ENCODE data around the gene OR2AT4. TPM values are rescaled to one million over a fixed set of nuclear protein-coding genes. Genes with fewer than 3 reads are reported as not detected.
A peak's percentile ranks its signal among the peaks of the same experiment; 100 is the strongest.
"Not testable (repeated sequence)": the region's sequence is repeated elsewhere in the genome, so short reads cannot be mapped to it uniquely, and the experiment has no call there.

The OR2AT4 gene
- total RNA-seq, 1 donor from 2014 or later: not detected

DNA sequence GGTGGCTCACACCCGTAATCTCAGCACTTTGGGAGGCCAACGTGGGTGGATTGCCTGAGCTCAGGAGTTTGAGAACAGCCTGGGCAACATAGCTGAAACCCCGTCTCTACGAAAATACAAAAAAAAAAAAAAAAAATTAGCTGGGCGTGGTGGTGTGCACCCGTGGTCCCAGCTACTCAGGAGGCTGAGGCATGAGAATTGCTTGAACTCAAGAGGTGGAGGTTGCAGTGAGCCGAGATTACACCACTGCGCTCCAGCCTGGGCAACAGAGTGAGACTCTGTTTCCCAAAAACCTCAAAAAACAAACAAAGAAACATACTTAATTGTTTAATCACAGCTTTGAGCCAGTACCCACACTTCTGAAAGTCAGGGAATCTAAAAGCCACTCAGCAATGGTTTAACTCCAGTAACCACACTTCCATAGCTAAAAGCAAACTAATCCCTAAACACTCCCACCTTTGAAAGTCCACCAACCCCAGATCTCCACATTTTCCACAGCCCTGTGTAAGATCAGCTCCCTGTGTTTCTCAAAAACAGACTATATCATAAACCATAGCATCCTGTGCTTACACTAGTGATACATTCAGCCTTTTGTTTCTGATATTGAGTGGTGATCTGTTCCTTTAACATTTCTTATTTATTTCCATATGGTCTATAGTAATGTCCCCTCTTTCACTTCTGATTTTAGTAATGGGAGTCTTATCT is 4.9 kb upstream of the OR2AT4 start:
- Histone ChIP-seq H3K9me3 (no peaks in the 10 kb centered on the region), H3K27ac (no peak overlapping the region), H3K4me1 (no peaks in the 10 kb centered on the region), H3K36me3 (no peaks in the 10 kb centered on the region), H3K4me3 (no peak overlapping the region), H3K27me3 (no peaks in the 10 kb centered on the region)
- DNase-seq: no peak
- ATAC-seq: no peak
- TF ChIP-seq, protein P1, sequence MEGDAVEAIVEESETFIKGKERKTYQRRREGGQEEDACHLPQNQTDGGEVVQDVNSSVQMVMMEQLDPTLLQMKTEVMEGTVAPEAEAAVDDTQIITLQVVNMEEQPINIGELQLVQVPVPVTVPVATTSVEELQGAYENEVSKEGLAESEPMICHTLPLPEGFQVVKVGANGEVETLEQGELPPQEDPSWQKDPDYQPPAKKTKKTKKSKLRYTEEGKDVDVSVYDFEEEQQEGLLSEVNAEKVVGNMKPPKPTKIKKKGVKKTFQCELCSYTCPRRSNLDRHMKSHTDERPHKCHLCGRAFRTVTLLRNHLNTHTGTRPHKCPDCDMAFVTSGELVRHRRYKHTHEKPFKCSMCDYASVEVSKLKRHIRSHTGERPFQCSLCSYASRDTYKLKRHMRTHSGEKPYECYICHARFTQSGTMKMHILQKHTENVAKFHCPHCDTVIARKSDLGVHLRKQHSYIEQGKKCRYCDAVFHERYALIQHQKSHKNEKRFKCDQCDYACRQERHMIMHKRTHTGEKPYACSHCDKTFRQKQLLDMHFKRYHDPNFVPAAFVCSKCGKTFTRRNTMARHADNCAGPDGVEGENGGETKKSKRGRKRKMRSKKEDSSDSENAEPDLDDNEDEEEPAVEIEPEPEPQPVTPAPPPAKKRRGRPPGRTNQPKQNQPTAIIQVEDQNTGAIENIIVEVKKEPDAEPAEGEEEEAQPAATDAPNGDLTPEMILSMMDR (IDR thresholded peaks at IDR 0.05): no peak
- intact Hi-C loops (cut with DNase I): no loop called here

DNA sequence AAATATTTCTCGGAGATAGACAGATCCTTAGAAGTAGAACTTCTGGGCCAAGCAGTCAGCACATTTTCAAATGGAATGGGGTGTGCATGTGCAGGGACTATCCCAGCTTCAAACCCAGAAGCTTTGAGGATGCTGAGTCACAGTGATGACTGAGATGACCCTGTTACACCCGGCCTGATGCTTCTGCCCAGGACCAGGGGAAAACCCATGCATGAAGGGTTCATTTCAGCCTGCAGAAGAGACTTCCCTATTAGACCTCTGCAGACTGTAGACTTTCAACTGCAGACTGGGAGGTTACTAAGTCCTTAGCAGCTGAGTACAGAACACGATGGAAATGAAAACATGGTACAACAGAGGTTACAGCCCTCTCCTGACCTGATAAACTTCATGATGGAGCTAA is 3.6 kb upstream of the OR2AT4 start:
- intact Hi-C loops (cut with DNase I): no loop called here
- H3K4me3 ChIP-seq: no peak overlapping the region
- ATAC-seq: peak; percentile 45
- DNase-seq: no peak
- TF ChIP-seq, protein P1 (IDR thresholded peaks at IDR 0.05): no peak
- no peaks in the 10 kb centered on the region for H3K27me3 ChIP-seq
- H3K36me3 ChIP-seq: no peaks in the 10 kb centered on the region
- H3K27ac ChIP-seq: no peak overlapping the region
- H3K4me1 ChIP-seq: no peaks in the 10 kb centered on the region
- no peaks in the 10 kb centered on the region for H3K9me3 ChIP-seq

DNA sequence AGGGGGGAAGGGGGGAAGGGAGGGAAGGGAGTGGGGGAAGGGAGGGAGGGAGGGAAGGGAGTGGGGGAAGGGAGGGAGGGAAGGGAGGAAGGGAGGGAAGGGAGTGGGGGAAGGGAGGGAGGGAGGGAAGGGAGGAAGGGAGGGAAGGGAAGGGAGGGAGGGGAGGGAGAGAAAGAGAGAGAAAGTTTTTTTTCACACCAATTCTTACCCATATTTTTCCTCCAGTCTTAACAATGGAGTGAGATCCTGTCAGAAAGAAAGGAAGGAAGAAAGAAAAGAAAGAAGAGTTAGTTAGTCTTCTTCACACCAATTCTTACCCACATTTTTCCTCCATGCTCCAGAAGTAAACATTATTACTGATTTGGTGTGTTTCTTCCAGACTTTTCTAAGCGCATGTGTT is 3.0 kb upstream of the OR2AT4 start:
- DNase-seq (no peak), ATAC-seq (no peak)
- no peaks in the 10 kb centered on the region for H3K36me3 ChIP-seq
- H3K9me3 ChIP-seq: no peaks in the 10 kb centered on the region
- no peak overlapping the region for H3K27ac ChIP-seq
- intact Hi-C loops (cut with DNase I): no loop called here
- no peaks in the 10 kb centered on the region for H3K4me1 ChIP-seq
- TF ChIP-seq, protein P1 (IDR thresholded peaks at IDR 0.05): no peak
- no peaks in the 10 kb centered on the region for H3K27me3 ChIP-seq
- no peak overlapping the region for H3K4me3 ChIP-seq

DNA sequence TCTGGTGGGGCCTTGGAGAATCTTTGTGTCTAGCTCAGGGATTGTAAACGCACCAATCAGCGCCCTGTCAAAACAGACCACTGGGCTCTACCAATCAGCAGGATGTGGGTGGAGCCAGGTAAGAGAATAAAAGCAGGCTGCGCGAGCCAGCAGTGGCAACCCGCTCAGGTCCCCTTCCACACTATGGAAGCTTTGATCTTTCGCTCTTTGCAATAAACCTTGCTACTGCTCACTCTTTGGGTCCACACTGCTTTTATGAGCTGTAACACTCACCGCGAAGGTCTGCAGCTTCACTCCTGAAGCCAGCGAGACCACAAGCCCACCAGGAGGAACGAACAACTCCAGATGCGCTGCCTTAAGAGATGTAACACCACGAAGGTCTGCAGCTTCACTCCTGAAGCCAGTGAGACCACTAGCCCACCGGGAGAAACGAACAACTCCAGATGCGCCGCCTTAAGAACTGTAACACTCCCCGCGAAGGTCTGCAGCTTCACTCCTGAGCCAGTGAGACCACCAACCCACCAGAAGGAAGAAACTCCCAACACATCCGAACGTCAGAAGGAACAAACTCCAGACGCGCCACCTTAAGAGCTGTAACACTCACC is 2.3 kb upstream of the OR2AT4 start:
- H3K27ac ChIP-seq; H3K9me3 ChIP-seq; ATAC-seq; DNase-seq; H3K36me3 ChIP-seq; intact Hi-C loops (cut with DNase I); H3K4me1 ChIP-seq; H3K4me3 ChIP-seq; H3K27me3 ChIP-seq: not testable (repeated sequence)

DNA sequence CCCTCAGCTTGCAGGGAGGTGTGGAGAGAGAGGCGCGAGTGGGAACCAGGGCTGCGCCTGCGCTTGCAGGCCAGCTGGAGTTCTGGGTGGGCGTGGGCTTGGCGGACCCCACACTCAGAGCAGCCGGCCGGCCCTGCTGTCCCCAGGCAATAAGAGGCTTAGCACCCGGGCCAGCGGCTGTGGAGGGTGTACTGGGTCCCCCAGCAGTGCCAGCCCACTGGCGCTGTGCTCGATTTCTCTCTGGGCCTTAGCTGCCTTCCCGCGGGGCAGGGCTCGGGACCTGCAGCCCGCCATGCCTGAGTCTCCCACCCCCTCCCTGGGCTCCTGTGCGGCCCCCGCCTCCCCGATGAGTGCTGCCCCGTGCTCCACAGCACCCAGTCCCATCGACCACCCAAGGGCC is 1.5 kb upstream of the OR2AT4 start:
- H3K4me3 ChIP-seq; H3K36me3 ChIP-seq; intact Hi-C loops (cut with DNase I); H3K9me3 ChIP-seq; H3K27me3 ChIP-seq; ATAC-seq; H3K4me1 ChIP-seq; DNase-seq; H3K27ac ChIP-seq: not testable (repeated sequence)

DNA sequence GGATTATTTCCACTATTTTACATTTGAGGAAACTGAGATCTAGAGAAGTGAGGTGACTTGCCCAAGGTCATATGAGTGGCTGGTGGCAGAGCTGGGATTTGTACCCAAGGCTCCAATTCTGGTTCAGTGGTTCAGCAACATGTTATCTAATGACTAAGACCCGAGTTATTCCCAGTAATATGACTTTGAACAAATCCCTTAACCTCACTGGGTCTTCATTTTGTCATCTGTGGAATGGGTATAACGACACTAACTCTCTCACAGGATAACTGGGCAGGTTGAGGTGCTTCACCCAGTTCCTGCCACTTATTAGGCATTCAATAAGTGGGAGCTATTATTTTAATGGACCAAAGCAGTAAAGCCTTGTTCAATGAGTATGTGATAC is 489 bp upstream of the OR2AT4 start:
- Histone ChIP-seq H3K9me3 (no peaks in the 10 kb centered on the region), H3K36me3 (no peaks in the 10 kb centered on the region), H3K4me1 (no peaks in the 10 kb centered on the region), H3K27me3 (no peaks in the 10 kb centered on the region), H3K27ac (no peak overlapping the region), H3K4me3 (no peak overlapping the region)
- ATAC-seq (no peak), DNase-seq (no peak)
- TF ChIP-seq, protein P1 (IDR thresholded peaks at IDR 0.05): no peak
- intact Hi-C loops (cut with DNase I): no loop called here

DNA sequence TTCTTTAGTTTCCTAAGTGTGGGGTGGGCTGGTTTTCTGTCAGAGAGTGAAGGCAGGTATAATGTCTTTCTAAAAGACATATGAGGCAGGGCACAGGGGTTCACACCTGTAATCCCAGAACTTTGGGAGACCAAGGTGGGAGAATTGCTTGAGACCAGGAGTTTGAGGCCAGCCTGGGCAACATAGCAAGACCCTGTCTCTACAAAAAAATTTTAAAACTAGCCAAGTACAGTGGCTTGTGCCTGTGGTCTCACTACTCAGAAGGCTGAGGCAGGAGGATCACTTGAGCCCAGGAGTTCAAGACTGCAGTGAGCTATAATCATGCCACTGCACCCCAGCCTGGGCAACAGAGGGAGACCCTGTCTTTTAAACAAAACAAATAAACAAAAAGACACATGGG is 2.3 kb downstream of the OR2AT4 start:
- H3K4me1 ChIP-seq; DNase-seq; ATAC-seq; H3K9me3 ChIP-seq; H3K27me3 ChIP-seq; H3K27ac ChIP-seq; H3K4me3 ChIP-seq; intact Hi-C loops (cut with DNase I); H3K36me3 ChIP-seq: not testable (repeated sequence)
